Endodermal cell (in vitro differentiated cells): ENCODE results near the gene LRRC23. TPM values are rescaled to one million over a fixed set of nuclear protein-coding genes. Genes with fewer than 3 reads are reported as not detected.

Experiments used
- DNase-seq: peaks from one replicate; pipeline ENCODE4 v3.0.0-alpha.2; 2017
- H3K27ac ChIP-seq: 2 replicates; pipeline ENCODE4 v1.5.1; 2013; ENCODE audit warnings: mild to moderate bottlenecking, low read depth, low read length, moderate library complexity
- H3K27me3 ChIP-seq: 2 replicates; pipeline ENCODE4 v1.6.1; 2013; ENCODE audit warnings: mild to moderate bottlenecking, low read length, moderate library complexity; ENCODE audit not compliant: insufficient read depth, control insufficient read depth, poor library complexity, severe bottlenecking
- H3K36me3 ChIP-seq: 2 replicates; pipeline ENCODE4 v1.7.0; 2013; ENCODE audit warnings: mild to moderate bottlenecking, low read length, moderate library complexity; ENCODE audit not compliant: control insufficient read depth, insufficient read depth
- H3K4me1 ChIP-seq: one replicate; pipeline ENCODE4 v1.7.0; 2013; ENCODE audit warnings: low read length; ENCODE audit not compliant: control insufficient read depth, insufficient read depth
- H3K4me3 ChIP-seq: 2 replicates; pipeline ENCODE4 v1.5.1; 2013; ENCODE audit warnings: mild to moderate bottlenecking, low read length, moderate library complexity
- H3K9ac ChIP-seq: 2 replicates; pipeline ENCODE4 v1.6.1; 2013; ENCODE audit warnings: mild to moderate bottlenecking, low read length, moderate library complexity; ENCODE audit not compliant: poor library complexity, severe bottlenecking; ENCODE audit errors: extremely low read depth
- H3K9me3 ChIP-seq: 2 replicates; pipeline ENCODE4 v1.6.1; 2013; ENCODE audit warnings: mild to moderate bottlenecking, low read length, moderate library complexity; ENCODE audit not compliant: control insufficient read depth
- H3K27ac Mint-ChIP-seq: 2 replicates; pipeline ENCODE4 v1.8.0; 2020; ENCODE audit warnings: mixed read lengths
- H3K27me3 Mint-ChIP-seq: 2 replicates; pipeline ENCODE4 v1.8.0; 2021; ENCODE audit warnings: mild to moderate bottlenecking, mixed read lengths; ENCODE audit not compliant: insufficient read depth
- H3K36me3 Mint-ChIP-seq: 2 replicates; pipeline ENCODE4 v1.8.0; 2020; ENCODE audit warnings: low read depth, mixed read lengths
- H3K4me1 Mint-ChIP-seq: 2 replicates; pipeline ENCODE4 v1.8.0; 2020; ENCODE audit warnings: mixed read lengths
- H3K4me3 Mint-ChIP-seq: 2 replicates; pipeline ENCODE4 v1.8.0; 2020; ENCODE audit warnings: mild to moderate bottlenecking, moderate library complexity, mixed read lengths
- H3K9me3 Mint-ChIP-seq: 2 replicates; pipeline ENCODE4 v1.8.0; 2020; ENCODE audit warnings: mild to moderate bottlenecking, mixed read lengths
- WGBS, 2 experiments: methylation state at CpG; one replicate each; pipeline versions ENCODE4 v1.1.5 to v1.1.7; 2013; ENCODE audit warnings: missing lambda C conversion rate in 2 of 2, mixed read lengths in 1 of 2; ENCODE audit not compliant: insufficient coverage in 1 of 2, insufficient read length in 1 of 2; 5-methylcytosine and 5-hydroxymethylcytosine counted together
- total RNA-seq, 2 donors: library from RNA; stranded (reverse); fragmentation: NEBNext Ultra II Directional in 1 of 2; extraction: Animal tissue kit (Norgen Biotek cat#: 25700) in 1 of 2; gene quantifications; 2 replicates in 1 of 2; 3 replicates in 1 of 2; pipeline ENCODE4 v1.2.1, GENCODE V29; 2021
- TF ChIP-seq, protein P1 (sequence below): fragments of 200-600 bp; sonication (generic); conservative IDR thresholded peaks from 2 replicates; pipeline ENCODE4 v1.5.0; 2021; ENCODE audit warnings: antibody characterized with exemption, mild to moderate bottlenecking

Gene LRRC23
- total RNA-seq, 2 donors from 2014 or later, result 7.8 to 11.5 TPM

DNA sequence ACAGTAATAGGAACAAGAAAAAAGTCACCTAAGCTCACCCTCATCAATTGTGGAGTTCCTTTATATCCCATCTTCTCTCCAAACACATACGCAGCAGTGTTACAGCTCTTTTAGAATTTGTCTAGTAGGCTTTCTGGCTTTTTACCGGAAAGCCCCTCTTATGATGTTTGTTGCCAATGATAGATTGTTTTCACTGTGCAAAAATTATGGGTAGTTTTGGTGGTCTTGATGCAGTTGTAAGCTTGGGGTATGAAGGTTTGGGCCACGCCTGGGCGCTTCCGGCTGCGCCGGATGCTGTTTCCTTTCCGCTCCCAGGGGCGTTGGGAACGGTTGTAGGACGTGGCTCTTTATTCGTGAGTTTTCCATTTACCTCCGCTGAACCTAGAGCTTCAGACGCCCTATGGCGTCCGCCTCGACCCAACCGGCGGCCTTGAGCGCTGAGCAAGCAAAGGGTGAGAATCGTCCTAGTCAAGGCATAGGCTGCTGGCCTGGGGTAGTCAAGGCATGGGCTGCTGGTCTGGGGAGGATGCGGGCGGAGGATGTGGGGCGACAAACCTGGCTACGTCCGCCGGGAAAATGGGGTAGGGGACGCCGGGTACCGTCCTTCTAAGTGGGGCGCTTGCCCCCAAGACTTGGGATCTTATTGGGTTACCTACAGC is 39.2 kb downstream of the LRRC23 start, which contains the start of the genes C12orf57 and RNU7-1:
TSS of gene C12orf57 (plus strand) at position 301 of the 659 bp plus-strand sequence. CDS start at position 401, 100 bp downstream.
TSS of gene RNU7-1 (plus strand) at position 95 of the 659 bp plus-strand sequence.
- 2 to 3% methylated on average over 15 to 31 of the region's 31 CpGs for WGBS, 2 experiments
- Histone ChIP-seq H3K9ac (peak within 1 kb of the TSS; percentile 89), H3K9me3 (no peaks in the 10 kb centered on the region), H3K27me3 (no peaks in the 10 kb centered on the region), H3K4me3 (peak within 1 kb of the TSS; percentile 89), H3K4me1 (peaks cover 7% of the 10 kb centered on the region), H3K27ac (peak within 1 kb of the TSS; percentile 100), H3K36me3 (peaks cover 32% of the 10 kb centered on the region)
- Mint-ChIP-seq H3K36me3 (peaks cover 34% of the 10 kb centered on the region), H3K27ac (peak within 1 kb of the TSS; percentile 100), H3K4me1 (peaks cover 40% of the 10 kb centered on the region), H3K27me3 (no peaks in the 10 kb centered on the region), H3K9me3 (no peaks in the 10 kb centered on the region), H3K4me3 (peak within 1 kb of the TSS; percentile 84)
- peak; percentile 98 for DNase-seq
- TF ChIP-seq, protein P1, sequence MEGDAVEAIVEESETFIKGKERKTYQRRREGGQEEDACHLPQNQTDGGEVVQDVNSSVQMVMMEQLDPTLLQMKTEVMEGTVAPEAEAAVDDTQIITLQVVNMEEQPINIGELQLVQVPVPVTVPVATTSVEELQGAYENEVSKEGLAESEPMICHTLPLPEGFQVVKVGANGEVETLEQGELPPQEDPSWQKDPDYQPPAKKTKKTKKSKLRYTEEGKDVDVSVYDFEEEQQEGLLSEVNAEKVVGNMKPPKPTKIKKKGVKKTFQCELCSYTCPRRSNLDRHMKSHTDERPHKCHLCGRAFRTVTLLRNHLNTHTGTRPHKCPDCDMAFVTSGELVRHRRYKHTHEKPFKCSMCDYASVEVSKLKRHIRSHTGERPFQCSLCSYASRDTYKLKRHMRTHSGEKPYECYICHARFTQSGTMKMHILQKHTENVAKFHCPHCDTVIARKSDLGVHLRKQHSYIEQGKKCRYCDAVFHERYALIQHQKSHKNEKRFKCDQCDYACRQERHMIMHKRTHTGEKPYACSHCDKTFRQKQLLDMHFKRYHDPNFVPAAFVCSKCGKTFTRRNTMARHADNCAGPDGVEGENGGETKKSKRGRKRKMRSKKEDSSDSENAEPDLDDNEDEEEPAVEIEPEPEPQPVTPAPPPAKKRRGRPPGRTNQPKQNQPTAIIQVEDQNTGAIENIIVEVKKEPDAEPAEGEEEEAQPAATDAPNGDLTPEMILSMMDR, result no peak

DNA sequence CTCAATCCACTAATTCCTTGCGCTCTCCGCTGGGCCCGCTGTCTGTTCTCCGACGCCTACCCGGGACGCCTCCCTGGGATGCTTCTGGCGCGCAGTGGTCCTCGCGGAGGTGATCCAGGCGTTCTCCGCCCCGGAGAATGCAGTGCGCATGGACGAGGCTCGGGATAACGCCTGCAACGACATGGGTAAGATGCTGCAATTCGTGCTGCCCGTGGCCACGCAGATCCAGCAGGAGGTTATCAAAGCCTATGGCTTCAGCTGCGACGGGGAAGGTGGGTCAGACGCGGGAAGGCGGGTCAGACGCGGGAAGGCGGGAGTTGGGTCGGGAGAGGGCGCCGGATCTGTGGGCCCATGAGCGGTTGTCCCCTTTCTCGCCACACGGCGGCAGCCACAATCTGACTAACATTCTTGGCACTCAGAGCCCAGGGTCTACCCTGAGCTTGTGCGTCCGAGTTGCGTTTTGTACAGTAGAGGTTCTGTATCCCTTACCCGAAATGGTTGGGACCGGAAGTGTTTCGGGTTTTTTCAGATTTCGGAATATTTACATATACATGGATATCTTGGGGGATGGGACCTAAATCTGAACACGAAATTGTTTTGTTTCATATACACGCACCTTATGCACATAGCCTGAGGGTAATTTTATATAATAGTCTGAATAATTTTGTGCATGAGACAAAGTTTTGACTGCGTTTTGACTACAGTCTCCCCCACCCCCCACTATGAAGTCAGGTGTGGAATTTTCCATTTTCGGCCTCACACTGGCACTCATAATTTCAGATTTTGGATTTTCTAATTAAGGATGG is 40.0 kb downstream of the LRRC23 start:
- Histone ChIP-seq H3K4me1 (peaks cover 7% of the 10 kb centered on the region), H3K4me3 (peak overlapping the region; percentile 89), H3K9ac (peak overlapping the region; percentile 89), H3K27me3 (no peaks in the 10 kb centered on the region), H3K27ac (peak overlapping the region; percentile 100), H3K9me3 (no peaks in the 10 kb centered on the region), H3K36me3 (peaks cover 24% of the 10 kb centered on the region)
- Mint-ChIP-seq H3K4me1 (peaks cover 37% of the 10 kb centered on the region), H3K27ac (peak overlapping the region; percentile 100), H3K4me3 (peak overlapping the region; percentile 84), H3K27me3 (no peaks in the 10 kb centered on the region), H3K9me3 (no peaks in the 10 kb centered on the region), H3K36me3 (peaks cover 27% of the 10 kb centered on the region)
- WGBS, 2 experiments, result 0 to 3% methylated on average over 35 to 46 of the region's 48 CpGs
- peak; percentile 98 for DNase-seq
- TF ChIP-seq, protein P1, result peak; percentile 99

DNA sequence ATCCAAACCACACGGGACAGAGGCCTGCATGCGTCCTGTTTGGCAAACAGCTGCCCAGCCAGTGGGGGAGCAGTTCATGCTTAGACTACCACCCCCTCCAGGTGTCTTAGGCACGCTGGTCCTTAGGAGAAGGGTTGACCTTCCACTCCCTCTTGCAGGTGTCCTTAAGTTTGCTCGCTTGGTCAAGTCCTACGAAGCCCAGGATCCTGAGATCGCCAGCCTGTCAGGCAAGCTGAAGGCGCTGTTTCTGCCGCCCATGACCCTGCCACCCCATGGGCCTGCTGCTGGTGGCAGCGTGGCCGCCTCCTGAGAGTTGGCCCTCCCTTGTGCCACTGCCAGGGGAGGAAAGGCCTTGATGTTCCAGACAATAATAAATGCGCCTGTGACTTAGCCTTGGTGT is 41.0 kb downstream of the LRRC23 start:
- Histone ChIP-seq H3K9me3 (no peaks in the 10 kb centered on the region), H3K36me3 (peaks cover 18% of the 10 kb centered on the region), H3K4me1 (peaks cover 7% of the 10 kb centered on the region), H3K27me3 (no peaks in the 10 kb centered on the region), H3K27ac (no peak overlapping the region), H3K4me3 (peak overlapping the region; percentile 89), H3K9ac (peak overlapping the region; percentile 12)
- Mint-ChIP-seq H3K4me1 (peaks cover 43% of the 10 kb centered on the region), H3K9me3 (no peaks in the 10 kb centered on the region), H3K27ac (peak overlapping the region; percentile 100), H3K27me3 (no peaks in the 10 kb centered on the region), H3K4me3 (peak overlapping the region; percentile 84), H3K36me3 (peaks cover 18% of the 10 kb centered on the region)
- WGBS, 2 experiments, result 82 to 84% methylated on average over 8 to 11 of the region's 11 CpGs
- TF ChIP-seq, protein P1, result peak; percentile 5
- DNase-seq, result no peak
